ENCODE results near the gene TMEM95. TPM values are rescaled to one million over a fixed set of nuclear protein-coding genes. Genes with fewer than 3 reads are reported as not detected.
A peak's percentile ranks its signal among the peaks of the same experiment; 100 is the strongest.

TMEM95 gene
- total and polyA plus RNA-seq, 10 of the 15 experiments (the other 5 are each of a cell fraction or from before 2014, with no cell fraction given): 0.05 to 0.28 TPM; not detected in 8

DNA sequence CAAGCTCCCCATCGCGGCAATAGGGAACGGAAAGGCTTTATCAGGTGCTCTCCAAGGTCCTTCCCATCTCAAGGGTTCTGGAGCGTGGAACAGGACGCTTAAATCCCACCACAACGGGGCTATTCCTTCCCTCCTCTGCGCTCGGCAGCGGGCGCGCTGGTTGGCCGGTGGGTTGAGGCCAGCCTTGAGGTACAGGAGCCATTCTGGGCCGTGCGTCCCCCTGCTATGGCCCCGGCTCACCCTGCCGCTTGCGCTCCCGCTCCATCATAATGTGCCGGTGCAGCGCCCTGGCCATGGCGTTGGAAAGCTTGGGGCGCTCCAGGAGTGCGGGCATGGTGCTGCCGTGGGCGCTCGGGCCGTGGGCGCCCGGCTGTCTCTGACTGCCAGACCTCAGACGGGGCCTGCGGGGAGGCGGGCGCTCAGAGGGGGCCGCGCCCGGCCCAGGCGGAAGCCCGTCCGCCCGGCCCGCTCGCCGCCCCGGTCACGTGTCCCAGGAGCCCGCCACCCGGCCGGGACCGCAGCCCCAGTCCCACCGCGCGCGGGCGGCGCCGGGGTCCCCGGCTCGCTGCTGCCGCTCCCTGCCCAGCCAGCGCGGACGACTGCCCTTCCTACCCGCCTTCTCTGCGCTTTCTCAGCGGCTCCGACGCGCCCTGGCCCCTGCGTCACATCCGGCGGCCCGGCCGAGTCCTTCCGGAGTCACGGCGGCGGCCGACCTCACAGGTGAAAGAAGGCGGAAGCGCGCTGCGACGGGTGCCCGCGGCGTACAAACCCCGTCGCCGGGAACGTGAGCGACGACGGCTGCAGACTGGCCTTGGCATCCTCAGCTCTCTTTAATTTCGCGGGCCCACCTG lies 40.0 kb upstream of the TMEM95 start, which contains the start of gene GPS2 (continued):
- TF ChIP-seq PAX8 (IDR thresholded peaks at IDR 0.05) (no peak), KAT2A (conservative IDR thresholded peaks at IDR 0.05; ENCODE audit: control insufficient read depth, low read depth, low read length) (no peak), GABPA (IDR thresholded peaks at IDR 0.05; ENCODE audit: low read depth) (peak; percentile 97), POLR2AphosphoS5 (IDR thresholded peaks at IDR 0.05; ENCODE audit: low read length) (peak; percentile 71; the same call in 1 of the 2 replicates), MXI1 (IDR thresholded peaks at IDR 0.05; ENCODE audit: low read depth, low read length) (peak; percentile 82), TAF1 (IDR thresholded peaks at IDR 0.05; ENCODE audit: borderline replicate concordance, low read depth, low read length) (0 out of 2 replicates have a peak, but pooled peaks have one; percentile 55), YBX1 (IDR thresholded peaks at IDR 0.05) (no peak), HCFC1 (IDR thresholded peaks at IDR 0.05; ENCODE audit: low read length) (peak; percentile 80), TCF7 (IDR thresholded peaks at IDR 0.05; ENCODE audit: borderline replicate concordance) (no peak), SRF (IDR thresholded peaks at IDR 0.05; ENCODE audit: low read depth in 2 of 2, low read length in 2 of 2) (peak in 1 of 2 experiments; percentile 47; a peak in 1 of 4 replicates), BACH1 (IDR thresholded peaks at IDR 0.05; ENCODE audit: borderline replicate concordance) (peak; percentile 65), NR2C1 (IDR thresholded peaks at IDR 0.05) (peak; percentile 99), TBL1XR1 (IDR thresholded peaks at IDR 0.05; ENCODE audit: low read depth, low read length) (peak; percentile 65; the same call in 1 of the 2 replicates), MEF2B (IDR thresholded peaks at IDR 0.05; ENCODE audit: partially characterized antibody, poor library complexity, severe bottlenecking) (no peak), NFYB (IDR thresholded peaks at IDR 0.05; ENCODE audit: insufficient read depth, low read depth, low read length) (no peak), ZZZ3 (IDR thresholded peaks at IDR 0.05; ENCODE audit: control insufficient read depth, insufficient read length, low read depth) (no peak), ZSCAN29 (IDR thresholded peaks at IDR 0.05) (no peak), RB1 (IDR thresholded peaks at IDR 0.05; ENCODE audit: borderline replicate concordance) (peak; percentile 83; the same call in 1 of the 2 replicates), TARDBP (IDR thresholded peaks at IDR 0.05; ENCODE audit: borderline replicate concordance) (no peak), MTA3 (IDR thresholded peaks at IDR 0.05; ENCODE audit: borderline replicate concordance, low read length) (no peak), CBFB (IDR thresholded peaks at IDR 0.05; ENCODE audit: low read depth) (no peak; the same call in 1 of the 2 replicates), ESRRA (IDR thresholded peaks at IDR 0.05; ENCODE audit: low read length) (no peak), ZNF384 (IDR thresholded peaks at IDR 0.05; ENCODE audit: borderline replicate concordance, low read depth, low read length) (no peak), CHD4 (IDR thresholded peaks at IDR 0.05) (no peak), POLR2A (IDR thresholded peaks at IDR 0.05; ENCODE audit: low read depth, low read length) (peak; percentile 94)
- TF ChIP-seq, protein P1, sequence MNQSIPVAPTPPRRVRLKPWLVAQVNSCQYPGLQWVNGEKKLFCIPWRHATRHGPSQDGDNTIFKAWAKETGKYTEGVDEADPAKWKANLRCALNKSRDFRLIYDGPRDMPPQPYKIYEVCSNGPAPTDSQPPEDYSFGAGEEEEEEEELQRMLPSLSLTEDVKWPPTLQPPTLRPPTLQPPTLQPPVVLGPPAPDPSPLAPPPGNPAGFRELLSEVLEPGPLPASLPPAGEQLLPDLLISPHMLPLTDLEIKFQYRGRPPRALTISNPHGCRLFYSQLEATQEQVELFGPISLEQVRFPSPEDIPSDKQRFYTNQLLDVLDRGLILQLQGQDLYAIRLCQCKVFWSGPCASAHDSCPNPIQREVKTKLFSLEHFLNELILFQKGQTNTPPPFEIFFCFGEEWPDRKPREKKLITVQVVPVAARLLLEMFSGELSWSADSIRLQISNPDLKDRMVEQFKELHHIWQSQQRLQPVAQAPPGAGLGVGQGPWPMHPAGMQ (IDR thresholded peaks at IDR 0.05; ENCODE audit: borderline replicate concordance): no peak
- TF ChIP-seq, protein P2, sequence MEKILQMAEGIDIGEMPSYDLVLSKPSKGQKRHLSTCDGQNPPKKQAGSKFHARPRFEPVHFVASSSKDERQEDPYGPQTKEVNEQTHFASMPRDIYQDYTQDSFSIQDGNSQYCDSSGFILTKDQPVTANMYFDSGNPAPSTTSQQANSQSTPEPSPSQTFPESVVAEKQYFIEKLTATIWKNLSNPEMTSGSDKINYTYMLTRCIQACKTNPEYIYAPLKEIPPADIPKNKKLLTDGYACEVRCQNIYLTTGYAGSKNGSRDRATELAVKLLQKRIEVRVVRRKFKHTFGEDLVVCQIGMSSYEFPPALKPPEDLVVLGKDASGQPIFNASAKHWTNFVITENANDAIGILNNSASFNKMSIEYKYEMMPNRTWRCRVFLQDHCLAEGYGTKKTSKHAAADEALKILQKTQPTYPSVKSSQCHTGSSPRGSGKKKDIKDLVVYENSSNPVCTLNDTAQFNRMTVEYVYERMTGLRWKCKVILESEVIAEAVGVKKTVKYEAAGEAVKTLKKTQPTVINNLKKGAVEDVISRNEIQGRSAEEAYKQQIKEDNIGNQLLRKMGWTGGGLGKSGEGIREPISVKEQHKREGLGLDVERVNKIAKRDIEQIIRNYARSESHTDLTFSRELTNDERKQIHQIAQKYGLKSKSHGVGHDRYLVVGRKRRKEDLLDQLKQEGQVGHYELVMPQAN (conservative IDR thresholded peaks at IDR 0.05): peak; percentile 81
- TF ChIP-seq, protein P3, sequence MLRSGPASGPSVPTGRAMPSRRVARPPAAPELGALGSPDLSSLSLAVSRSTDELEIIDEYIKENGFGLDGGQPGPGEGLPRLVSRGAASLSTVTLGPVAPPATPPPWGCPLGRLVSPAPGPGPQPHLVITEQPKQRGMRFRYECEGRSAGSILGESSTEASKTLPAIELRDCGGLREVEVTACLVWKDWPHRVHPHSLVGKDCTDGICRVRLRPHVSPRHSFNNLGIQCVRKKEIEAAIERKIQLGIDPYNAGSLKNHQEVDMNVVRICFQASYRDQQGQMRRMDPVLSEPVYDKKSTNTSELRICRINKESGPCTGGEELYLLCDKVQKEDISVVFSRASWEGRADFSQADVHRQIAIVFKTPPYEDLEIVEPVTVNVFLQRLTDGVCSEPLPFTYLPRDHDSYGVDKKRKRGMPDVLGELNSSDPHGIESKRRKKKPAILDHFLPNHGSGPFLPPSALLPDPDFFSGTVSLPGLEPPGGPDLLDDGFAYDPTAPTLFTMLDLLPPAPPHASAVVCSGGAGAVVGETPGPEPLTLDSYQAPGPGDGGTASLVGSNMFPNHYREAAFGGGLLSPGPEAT (IDR thresholded peaks at IDR 0.05; ENCODE audit: low read depth): 0 out of 2 replicates have a peak, but pooled peaks have one; percentile 48

Measured in GM12878 (cell line).